Uterus (tissue), 4 donors: ENCODE data around the gene PRPF19. TPM values are rescaled to one million over a fixed set of nuclear protein-coding genes. Genes with fewer than 3 reads are reported as not detected.

Experiments used
- DNase-seq, 2 donors: peaks; one replicate each; pipeline ENCODE4 v3.0.0-alpha.2; 2019 to 2020
- H3K27ac ChIP-seq, 2 donors: fragments of 200-600 bp; sonication (generic); 1 replicate in 1 of 2; 2 replicates in 1 of 2; pipeline ENCODE4 v1.5.1; 2016 to 2018
- H3K27me3 ChIP-seq, 2 donors: fragments of 200-600 bp; sonication (generic); one replicate each; pipeline ENCODE4 v1.5.1; 2018 to 2019; ENCODE audit warnings: control low read depth in 1 of 2
- H3K36me3 ChIP-seq, 2 donors: fragments of 200-600 bp; sonication (generic); one replicate each; pipeline ENCODE4 v1.5.1; 2019; ENCODE audit warnings: control low read depth in 1 of 2
- H3K4me1 ChIP-seq, 2 donors: fragments of 200-600 bp; sonication (generic); one replicate each; pipeline ENCODE4 v1.5.1; 2018 to 2019; ENCODE audit warnings: control low read depth in 1 of 2
- H3K4me3 ChIP-seq, 2 donors: fragments of 200-600 bp; sonication (generic); 1 replicate in 1 of 2; 2 replicates in 1 of 2; pipeline ENCODE4 v1.5.1; 2018 to 2019; ENCODE audit warnings: mild to moderate bottlenecking in 1 of 2
- H3K9me3 ChIP-seq, 2 donors: fragments of 200-600 bp; sonication (generic); one replicate each; pipeline ENCODE4 v1.5.1; 2019; ENCODE audit warnings: control low read depth in 1 of 2
- CTCF ChIP-seq, 4 experiments: fragments of 200-600 bp in 2 of 4; fragments of 450-650 bp in 2 of 4; sonication (generic) in 2 of 4; IDR thresholded peaks; one replicate each; pipeline ENCODE4 v1.5.1; 2016 to 2019; ENCODE audit warnings: antibody characterized with exemption in 4 of 4, mild to moderate bottlenecking in 2 of 4, moderate library complexity in 1 of 4
- POLR2A ChIP-seq, 2 donors: fragments of 450-650 bp; IDR thresholded peaks; one replicate each; pipeline ENCODE4 v1.6.1; 2016; ENCODE audit warnings: antibody characterized with exemption in 2 of 2, mild to moderate bottlenecking in 1 of 2, moderate library complexity in 1 of 2
- intact Hi-C: fragments of 100-400 bp; cut with DNase I; formaldehyde crosslinking; loops from one replicate; pipeline ENCODE4 v1.15.1; 2023; ENCODE audit warnings: low total_unique reads
- total RNA-seq, 4 donors: library from RNA; depleted of rRNA in 3 of 4; stranded (reverse); fragments of >200 nt in 3 of 4; gene quantifications; one replicate each; pipeline versions ENCODE4 v1.1.0 to v1.2.4, GENCODE V29; 2014 to 2023
- donor health status: DM: yes; HTN: yes; CAD: no.

Gene PRPF19
- total RNA-seq, 4 donors from 2014 or later: 19.4 to 70.1 (median 50.2) TPM

GRCh38 chr11:60863550-60864521 lies 42.5 kb downstream of the PRPF19 start:
- no peak for DNase-seq
- TF ChIP-seq CTCF (IDR thresholded peaks at IDR 0.05) (no peak), POLR2A (IDR thresholded peaks at IDR 0.05) (no peak)
- intact Hi-C loops: no loop called here
- Histone ChIP-seq H3K9me3 (no peaks in the 10 kb centered on the region), H3K27me3 (no peaks in the 10 kb centered on the region), H3K27ac (no peak overlapping the region), H3K36me3 (no peaks in the 10 kb centered on the region), H3K4me1 (no peaks in the 10 kb centered on the region), H3K4me3 (no peak overlapping the region)

GRCh38 chr11:60862171-60862570 lies 44.2 kb downstream of the PRPF19 start:
- intact Hi-C loops: no loop called here
- Histone ChIP-seq H3K27ac (no peak overlapping the region), H3K9me3 (no peaks in the 10 kb centered on the region), H3K27me3 (no peaks in the 10 kb centered on the region), H3K4me1 (no peaks in the 10 kb centered on the region), H3K36me3 (no peaks in the 10 kb centered on the region), H3K4me3 (no peak overlapping the region)
- TF ChIP-seq CTCF (IDR thresholded peaks at IDR 0.05) (no peak), POLR2A (IDR thresholded peaks at IDR 0.05) (no peak)
- no peak for DNase-seq

- no peaks in the 10 kb centered on the region for H3K27me3 ChIP-seq
- no peak overlapping the region for H3K4me3 ChIP-seq
- intact Hi-C loops: no loop called here
- no peaks in the 10 kb centered on the region for H3K36me3 ChIP-seq
- H3K4me1 ChIP-seq: no peaks in the 10 kb centered on the region
- TF ChIP-seq POLR2A (IDR thresholded peaks at IDR 0.05) (no peak), CTCF (IDR thresholded peaks at IDR 0.05) (no peak)
- no peaks in the 10 kb centered on the region for H3K9me3 ChIP-seq
- no peak for DNase-seq
- no peak overlapping the region for H3K27ac ChIP-seq
Observed at GRCh38 chr11:60860943-60861342, 45.4 kb downstream of the PRPF19 start.

GRCh38 chr11:60859616-60860250 lies 46.7 kb downstream of the PRPF19 start:
- intact Hi-C loops: no loop called here

More at GRCh38 chr11:60859616-60860250, 46.7 kb downstream of the PRPF19 start:
- DNase-seq: no peak
- Histone ChIP-seq H3K9me3 (no peaks in the 10 kb centered on the region), H3K36me3 (no peaks in the 10 kb centered on the region), H3K27me3 (no peaks in the 10 kb centered on the region), H3K27ac (no peak overlapping the region), H3K4me3 (no peak overlapping the region), H3K4me1 (no peaks in the 10 kb centered on the region)
- TF ChIP-seq CTCF (IDR thresholded peaks at IDR 0.05) (no peak), POLR2A (IDR thresholded peaks at IDR 0.05) (no peak)
